Liver (tissue), 9 donors: ENCODE results near the gene ITPKB. TPM values are rescaled to one million over a fixed set of nuclear protein-coding genes. Genes with fewer than 3 reads are reported as not detected.

Experiments
- DNase-seq: peaks from one replicate; pipeline ENCODE4 v3.0.0-alpha.2; 2017; ENCODE audit warnings: low spot score
- H3K27ac ChIP-seq, 2 donors: one replicate each; pipeline ENCODE4 v1.7.0; 2013; ENCODE audit warnings: inconsistent platforms in 2 of 2, low read length in 2 of 2, control low read depth in 1 of 2, low read depth in 1 of 2, mild to moderate bottlenecking in 1 of 2
- H3K27me3 ChIP-seq, 4 donors: one replicate each; pipeline versions ENCODE4 v1.6.1 to v1.7.0; 2013; ENCODE audit warnings: low read length in 3 of 4, inconsistent platforms in 1 of 4, mild to moderate bottlenecking in 1 of 4, moderate library complexity in 1 of 4; ENCODE audit not compliant: control insufficient read depth in 4 of 4, insufficient read depth in 4 of 4
- H3K36me3 ChIP-seq, 4 donors: one replicate each; pipeline versions ENCODE4 v1.6.1 to v1.7.0; 2013; ENCODE audit warnings: low read length in 3 of 4, mild to moderate bottlenecking in 3 of 4, low read depth in 1 of 4, moderate library complexity in 1 of 4; ENCODE audit not compliant: control insufficient read depth in 4 of 4, insufficient read depth in 3 of 4
- H3K4me1 ChIP-seq, 4 donors: one replicate each; pipeline versions ENCODE4 v1.6.1 to v1.7.0; 2013; ENCODE audit warnings: low read length in 3 of 4, mild to moderate bottlenecking in 3 of 4, moderate library complexity in 1 of 4; ENCODE audit not compliant: control insufficient read depth in 4 of 4, insufficient read depth in 4 of 4
- H3K4me3 ChIP-seq, 3 donors: one replicate each; pipeline versions ENCODE4 v1.6.1 to v1.7.0; 2013; ENCODE audit warnings: low read length in 3 of 3, control low read depth in 1 of 3, low read depth in 1 of 3, mild to moderate bottlenecking in 1 of 3
- H3K9ac ChIP-seq, 2 donors: one replicate each; pipeline ENCODE4 v1.7.0; 2013; ENCODE audit warnings: low read length in 2 of 2, mild to moderate bottlenecking in 2 of 2, moderate library complexity in 2 of 2, control low read depth in 1 of 2, low read depth in 1 of 2
- H3K9me3 ChIP-seq, 4 donors: one replicate each; pipeline versions ENCODE4 v1.6.1 to v1.7.0; 2013; ENCODE audit warnings: low read length in 3 of 4; ENCODE audit not compliant: control insufficient read depth in 4 of 4
- EGR1 ChIP-seq, 2 donors: IDR thresholded peaks; 2 replicates each; pipeline ENCODE4 v1.6.1; 2016 to 2018; ENCODE audit warnings: antibody characterized with exemption in 2 of 2, low read depth in 2 of 2
- FOXA1 ChIP-seq: IDR thresholded peaks from 2 replicates; pipeline ENCODE4 v1.6.1; 2016; ENCODE audit warnings: antibody characterized with exemption
- FOXA2 ChIP-seq: IDR thresholded peaks from 2 replicates; pipeline ENCODE4 v1.6.1; 2016; ENCODE audit warnings: antibody characterized with exemption
- GABPA ChIP-seq, 2 donors: IDR thresholded peaks in 1 of 2; conservative IDR thresholded peaks in 1 of 2; 2 replicates each; pipeline ENCODE4 v1.6.1; 2016; ENCODE audit warnings: antibody characterized with exemption in 2 of 2, mild to moderate bottlenecking in 1 of 2, moderate library complexity in 1 of 2
- HNF4A ChIP-seq, 2 donors: conservative IDR thresholded peaks; 2 replicates each; pipeline ENCODE4 v1.6.1; 2016; ENCODE audit warnings: antibody characterized with exemption in 2 of 2, mild to moderate bottlenecking in 2 of 2
- HNF4G ChIP-seq: IDR thresholded peaks from 2 replicates; pipeline ENCODE4 v1.6.1; 2016; ENCODE audit warnings: antibody characterized with exemption
- JUND ChIP-seq, 2 donors: IDR thresholded peaks; 2 replicates each; pipeline ENCODE4 v1.6.1; 2016; ENCODE audit warnings: antibody characterized with exemption in 2 of 2
- NR2F2 ChIP-seq: IDR thresholded peaks from 2 replicates; pipeline ENCODE4 v1.6.1; 2016; ENCODE audit warnings: antibody characterized with exemption
- RAD21 ChIP-seq, 2 donors: IDR thresholded peaks; 2 replicates each; pipeline ENCODE4 v1.6.1; 2016; ENCODE audit warnings: antibody characterized with exemption in 2 of 2, mild to moderate bottlenecking in 2 of 2
- RXRA ChIP-seq, 2 donors: IDR thresholded peaks; 2 replicates each; pipeline ENCODE4 v1.6.1; 2017 to 2018; ENCODE audit warnings: antibody characterized with exemption in 2 of 2, mild to moderate bottlenecking in 1 of 2
- SP1 ChIP-seq: IDR thresholded peaks from 2 replicates; pipeline ENCODE4 v1.6.1; 2018; ENCODE audit warnings: antibody characterized with exemption, mild to moderate bottlenecking
- TAF1 ChIP-seq: conservative IDR thresholded peaks from 2 replicates; pipeline ENCODE4 v1.6.1; 2016; ENCODE audit warnings: antibody characterized with exemption, mild to moderate bottlenecking
- YY1 ChIP-seq: IDR thresholded peaks from 2 replicates; pipeline ENCODE4 v1.6.1; 2016; ENCODE audit warnings: antibody characterized with exemption, mild to moderate bottlenecking
- WGBS: extraction: QIAGEN DNeasy Blood & Tissue Kit; methylation state at CpG from one replicate; pipeline ENCODE4 v1.1.7; 2013; 5-methylcytosine and 5-hydroxymethylcytosine counted together
- polyA plus RNA-seq, 2 donors: library from polyadenylated mRNA; stranded (reverse) in 1 of 2; unstranded in 1 of 2; fragments of 200-250 nt in 1 of 2; fragments of >200 nt in 1 of 2; fragmentation: Nextera tagmentation in 1 of 2; extraction: Ambion mirVana in 1 of 2; gene quantifications; one replicate each; pipeline versions ENCODE4 v1.2.1 to v1.2.3, GENCODE V29; 2013 to 2015
- total RNA-seq, 2 donors: library from RNA; depleted of rRNA; stranded (reverse); fragments of >200 nt; gene quantifications; one replicate each; pipeline ENCODE4 v1.2.3, GENCODE V29; 2014
- TF ChIP-seq, protein P1 (sequence below): IDR thresholded peaks from 2 replicates; pipeline ENCODE4 v1.6.1; 2016; ENCODE audit warnings: antibody characterized with exemption
- TF ChIP-seq, protein P2 (sequence below): IDR thresholded peaks from 2 replicates; pipeline ENCODE4 v1.6.1; 2016; ENCODE audit warnings: antibody characterized with exemption, mild to moderate bottlenecking
- TF ChIP-seq, protein P3 (sequence below): fragments of 150-350 bp; IDR thresholded peaks from 2 replicates; pipeline ENCODE4 v1.5.1; 2017; ENCODE audit warnings: improper control_type of control experiment, low read depth, low read length; ENCODE audit not compliant: missing input control
- TF ChIP-seq, protein P4 (sequence below): IDR thresholded peaks from 2 replicates; pipeline ENCODE4 v1.6.1; 2016; ENCODE audit warnings: antibody characterized with exemption
- TF ChIP-seq, protein P5 (sequence below): IDR thresholded peaks from 2 replicates; pipeline ENCODE4 v1.6.1; 2016; ENCODE audit warnings: antibody characterized with exemption
- donor health status: healthy.
- donor health status: healthy.
- donor health status: healthy.
- donor health status: healthy.
- donor health status: healthy.

The ITPKB gene
- total and polyA plus RNA-seq, 4 donors, result 0.61 to 5.8 (median 3.7) TPM

GRCh38 chr1:226699166-226699565, 39.9 kb downstream of the ITPKB start:
- no peak for DNase-seq
- no peaks in the 10 kb centered on the region for H3K36me3 ChIP-seq
- peaks cover 0 to 17% (median 13%) of the 10 kb centered on the region in 4 donors for H3K4me1 ChIP-seq
- no peak overlapping the region for H3K27ac ChIP-seq
- no peak overlapping the region for H3K4me3 ChIP-seq
- no peaks in the 10 kb centered on the region for H3K9me3 ChIP-seq
- H3K9ac ChIP-seq, result no peak overlapping the region
- no peaks in the 10 kb centered on the region for H3K27me3 ChIP-seq
- no peak for TF ChIP-seq RXRA (IDR thresholded peaks at IDR 0.05)
- 96% methylated on average over 7 of the region's 7 CpGs for WGBS

- no peak for TF ChIP-seq JUND (IDR thresholded peaks at IDR 0.05)
- no peak for TF ChIP-seq RAD21 (IDR thresholded peaks at IDR 0.05)
- TF ChIP-seq, protein P1, sequence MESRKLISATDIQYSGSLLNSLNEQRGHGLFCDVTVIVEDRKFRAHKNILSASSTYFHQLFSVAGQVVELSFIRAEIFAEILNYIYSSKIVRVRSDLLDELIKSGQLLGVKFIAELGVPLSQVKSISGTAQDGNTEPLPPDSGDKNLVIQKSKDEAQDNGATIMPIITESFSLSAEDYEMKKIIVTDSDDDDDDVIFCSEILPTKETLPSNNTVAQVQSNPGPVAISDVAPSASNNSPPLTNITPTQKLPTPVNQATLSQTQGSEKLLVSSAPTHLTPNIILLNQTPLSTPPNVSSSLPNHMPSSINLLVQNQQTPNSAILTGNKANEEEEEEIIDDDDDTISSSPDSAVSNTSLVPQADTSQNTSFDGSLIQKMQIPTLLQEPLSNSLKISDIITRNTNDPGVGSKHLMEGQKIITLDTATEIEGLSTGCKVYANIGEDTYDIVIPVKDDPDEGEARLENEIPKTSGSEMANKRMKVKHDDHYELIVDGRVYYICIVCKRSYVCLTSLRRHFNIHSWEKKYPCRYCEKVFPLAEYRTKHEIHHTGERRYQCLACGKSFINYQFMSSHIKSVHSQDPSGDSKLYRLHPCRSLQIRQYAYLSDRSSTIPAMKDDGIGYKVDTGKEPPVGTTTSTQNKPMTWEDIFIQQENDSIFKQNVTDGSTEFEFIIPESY, result no peak
- TF ChIP-seq, protein P2, sequence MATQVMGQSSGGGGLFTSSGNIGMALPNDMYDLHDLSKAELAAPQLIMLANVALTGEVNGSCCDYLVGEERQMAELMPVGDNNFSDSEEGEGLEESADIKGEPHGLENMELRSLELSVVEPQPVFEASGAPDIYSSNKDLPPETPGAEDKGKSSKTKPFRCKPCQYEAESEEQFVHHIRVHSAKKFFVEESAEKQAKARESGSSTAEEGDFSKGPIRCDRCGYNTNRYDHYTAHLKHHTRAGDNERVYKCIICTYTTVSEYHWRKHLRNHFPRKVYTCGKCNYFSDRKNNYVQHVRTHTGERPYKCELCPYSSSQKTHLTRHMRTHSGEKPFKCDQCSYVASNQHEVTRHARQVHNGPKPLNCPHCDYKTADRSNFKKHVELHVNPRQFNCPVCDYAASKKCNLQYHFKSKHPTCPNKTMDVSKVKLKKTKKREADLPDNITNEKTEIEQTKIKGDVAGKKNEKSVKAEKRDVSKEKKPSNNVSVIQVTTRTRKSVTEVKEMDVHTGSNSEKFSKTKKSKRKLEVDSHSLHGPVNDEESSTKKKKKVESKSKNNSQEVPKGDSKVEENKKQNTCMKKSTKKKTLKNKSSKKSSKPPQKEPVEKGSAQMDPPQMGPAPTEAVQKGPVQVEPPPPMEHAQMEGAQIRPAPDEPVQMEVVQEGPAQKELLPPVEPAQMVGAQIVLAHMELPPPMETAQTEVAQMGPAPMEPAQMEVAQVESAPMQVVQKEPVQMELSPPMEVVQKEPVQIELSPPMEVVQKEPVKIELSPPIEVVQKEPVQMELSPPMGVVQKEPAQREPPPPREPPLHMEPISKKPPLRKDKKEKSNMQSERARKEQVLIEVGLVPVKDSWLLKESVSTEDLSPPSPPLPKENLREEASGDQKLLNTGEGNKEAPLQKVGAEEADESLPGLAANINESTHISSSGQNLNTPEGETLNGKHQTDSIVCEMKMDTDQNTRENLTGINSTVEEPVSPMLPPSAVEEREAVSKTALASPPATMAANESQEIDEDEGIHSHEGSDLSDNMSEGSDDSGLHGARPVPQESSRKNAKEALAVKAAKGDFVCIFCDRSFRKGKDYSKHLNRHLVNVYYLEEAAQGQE, result no peak
- TF ChIP-seq GABPA (IDR thresholded peaks at IDR 0.05 in 1 of 2, conservative IDR thresholded peaks at IDR 0.05 in 1 of 2), result no peak
- TF ChIP-seq SP1, result no peak
- TF ChIP-seq FOXA1, result no peak
- no peak for TF ChIP-seq EGR1 (IDR thresholded peaks at IDR 0.05; ENCODE audit: low read depth in 2 of 2)
- TF ChIP-seq, protein P3, sequence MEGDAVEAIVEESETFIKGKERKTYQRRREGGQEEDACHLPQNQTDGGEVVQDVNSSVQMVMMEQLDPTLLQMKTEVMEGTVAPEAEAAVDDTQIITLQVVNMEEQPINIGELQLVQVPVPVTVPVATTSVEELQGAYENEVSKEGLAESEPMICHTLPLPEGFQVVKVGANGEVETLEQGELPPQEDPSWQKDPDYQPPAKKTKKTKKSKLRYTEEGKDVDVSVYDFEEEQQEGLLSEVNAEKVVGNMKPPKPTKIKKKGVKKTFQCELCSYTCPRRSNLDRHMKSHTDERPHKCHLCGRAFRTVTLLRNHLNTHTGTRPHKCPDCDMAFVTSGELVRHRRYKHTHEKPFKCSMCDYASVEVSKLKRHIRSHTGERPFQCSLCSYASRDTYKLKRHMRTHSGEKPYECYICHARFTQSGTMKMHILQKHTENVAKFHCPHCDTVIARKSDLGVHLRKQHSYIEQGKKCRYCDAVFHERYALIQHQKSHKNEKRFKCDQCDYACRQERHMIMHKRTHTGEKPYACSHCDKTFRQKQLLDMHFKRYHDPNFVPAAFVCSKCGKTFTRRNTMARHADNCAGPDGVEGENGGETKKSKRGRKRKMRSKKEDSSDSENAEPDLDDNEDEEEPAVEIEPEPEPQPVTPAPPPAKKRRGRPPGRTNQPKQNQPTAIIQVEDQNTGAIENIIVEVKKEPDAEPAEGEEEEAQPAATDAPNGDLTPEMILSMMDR, result no peak
- no peak for TF ChIP-seq YY1
- no peak for TF ChIP-seq HNF4A (conservative IDR thresholded peaks at IDR 0.05)
- TF ChIP-seq TAF1, result no peak
- no peak for TF ChIP-seq HNF4G
- TF ChIP-seq, protein P4, sequence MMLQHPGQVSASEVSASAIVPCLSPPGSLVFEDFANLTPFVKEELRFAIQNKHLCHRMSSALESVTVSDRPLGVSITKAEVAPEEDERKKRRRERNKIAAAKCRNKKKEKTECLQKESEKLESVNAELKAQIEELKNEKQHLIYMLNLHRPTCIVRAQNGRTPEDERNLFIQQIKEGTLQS, result no peak
- TF ChIP-seq RXRA (IDR thresholded peaks at IDR 0.05), result no peak
- TF ChIP-seq, protein P5, sequence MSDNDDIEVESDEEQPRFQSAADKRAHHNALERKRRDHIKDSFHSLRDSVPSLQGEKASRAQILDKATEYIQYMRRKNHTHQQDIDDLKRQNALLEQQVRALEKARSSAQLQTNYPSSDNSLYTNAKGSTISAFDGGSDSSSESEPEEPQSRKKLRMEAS, result no peak
- TF ChIP-seq NR2F2, result no peak
- TF ChIP-seq FOXA2, result no peak
- Histone ChIP-seq H3K4me1 (peaks cover 0 to 14% (median 11%) of the 10 kb centered on the region in 4 donors), H3K27ac (no peak overlapping the region), H3K4me3 (no peak overlapping the region), H3K36me3 (no peaks in the 10 kb centered on the region), H3K9me3 (no peaks in the 10 kb centered on the region), H3K27me3 (no peaks in the 10 kb centered on the region), H3K9ac (no peak overlapping the region)
- no peak for DNase-seq
These were observed 40.4 kb downstream of the ITPKB start for GRCh38 chr1:226698659-226699058.
